GM12801 (cell line): ENCODE results near the gene SLC22A8.

Source experiments
- CTCF ChIP-seq: IDR thresholded peaks from one replicate; pipeline ENCODE4 v1.5.1; 2011; ENCODE audit warnings: control low read depth; ENCODE audit not compliant: insufficient read length; ENCODE audit errors: extremely low read depth

The SLC22A8 gene

GRCh38 chr11:63020671-63021291, 5.1 kb upstream of the SLC22A8 start:
- no peak for TF ChIP-seq CTCF

- no peak for TF ChIP-seq CTCF
These were observed 3.9 kb upstream of the SLC22A8 start for GRCh38 chr11:63019506-63019905.

GRCh38 chr11:63017306-63017974, 1.8 kb upstream of the SLC22A8 start:
- no peak for TF ChIP-seq CTCF

DNA sequence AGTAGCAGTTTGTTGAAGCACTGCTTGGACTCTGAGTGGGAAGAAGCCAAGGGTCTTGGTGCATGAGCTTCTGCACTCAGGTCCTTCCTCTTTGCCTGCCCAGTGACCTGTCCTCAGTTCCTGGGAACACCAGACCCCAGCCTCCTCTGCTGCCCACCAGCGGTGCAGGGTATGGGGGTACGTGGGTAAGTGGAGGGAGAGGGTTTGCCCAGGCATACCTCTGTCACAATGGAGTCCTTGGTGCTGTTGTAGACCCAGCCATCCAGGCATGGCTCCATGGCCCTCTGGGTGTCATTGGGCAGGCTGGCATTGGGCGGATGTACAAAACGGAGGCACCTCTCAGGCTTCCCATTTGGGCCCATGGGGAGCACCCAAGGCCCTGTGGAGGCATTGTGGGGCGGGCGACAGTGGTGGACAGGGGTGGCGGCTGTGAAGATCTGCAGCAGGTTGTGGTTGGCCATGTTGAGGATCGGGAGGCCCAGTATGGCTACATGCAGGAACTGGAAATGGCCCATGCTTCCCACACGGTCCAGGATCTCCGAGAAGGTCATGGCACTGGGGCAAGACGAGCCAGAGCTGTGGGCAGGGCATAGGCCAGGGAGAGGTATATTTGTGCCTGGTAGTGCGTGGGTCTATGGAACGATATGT, 1.1 kb downstream of the SLC22A8 start:
- TF ChIP-seq CTCF = no peak

DNA sequence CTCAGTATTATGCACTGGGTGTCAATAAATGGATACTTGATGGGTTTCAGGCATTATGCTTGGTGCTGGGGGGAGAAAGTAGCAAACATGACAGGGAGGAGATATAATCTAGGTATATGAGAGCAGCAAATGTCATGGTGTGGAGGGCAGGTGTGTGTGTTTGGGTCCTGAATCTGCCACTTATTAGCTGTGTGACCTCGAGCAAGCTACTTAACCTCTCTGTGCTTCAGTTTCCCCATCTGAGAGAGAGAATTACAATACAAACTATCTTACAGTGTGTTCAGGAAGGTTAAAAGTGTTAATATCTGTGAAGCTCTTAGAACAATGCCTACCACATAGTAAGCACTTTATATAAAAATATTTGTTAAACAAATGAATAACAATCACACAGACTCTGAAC, 2.8 kb downstream of the SLC22A8 start:
- no peak for TF ChIP-seq CTCF

DNA sequence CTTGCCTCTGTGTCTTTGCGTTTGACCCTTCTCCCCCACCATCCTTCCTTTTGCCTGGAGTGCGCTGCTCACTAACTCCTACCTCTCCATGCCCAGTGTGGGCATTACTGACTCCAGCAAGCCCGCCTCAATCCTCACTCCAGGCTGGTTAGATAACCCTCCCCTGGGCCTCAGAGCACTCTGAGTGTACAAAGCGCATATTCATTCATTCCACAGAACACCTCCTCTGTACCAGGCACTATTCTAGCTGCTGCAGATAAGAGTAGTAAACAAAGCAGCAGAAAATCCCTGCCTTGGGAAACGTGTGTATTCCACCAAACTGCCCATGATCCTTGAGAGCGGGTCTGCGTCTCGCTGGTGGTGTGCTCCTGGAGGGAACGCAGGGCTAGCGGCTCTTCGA, 3.2 kb downstream of the SLC22A8 start:
- no peak for TF ChIP-seq CTCF

GRCh38 chr11:63010934-63011439, 4.7 kb downstream of the SLC22A8 start:
- no peak for TF ChIP-seq CTCF
